Cerebellar nuclear complex (tissue), 1 donor: ENCODE measurements around the gene VWA8.
"Not testable (repeated sequence)": the region's sequence is repeated elsewhere in the genome, so short reads cannot be mapped to it uniquely, and the experiment has no call there.

Experiments
- DNase-seq, 2 experiments: peaks; one replicate each; lab custom pipeline; 2025; lab: John Stamatoyannopoulos, UW

The VWA8 gene

DNA sequence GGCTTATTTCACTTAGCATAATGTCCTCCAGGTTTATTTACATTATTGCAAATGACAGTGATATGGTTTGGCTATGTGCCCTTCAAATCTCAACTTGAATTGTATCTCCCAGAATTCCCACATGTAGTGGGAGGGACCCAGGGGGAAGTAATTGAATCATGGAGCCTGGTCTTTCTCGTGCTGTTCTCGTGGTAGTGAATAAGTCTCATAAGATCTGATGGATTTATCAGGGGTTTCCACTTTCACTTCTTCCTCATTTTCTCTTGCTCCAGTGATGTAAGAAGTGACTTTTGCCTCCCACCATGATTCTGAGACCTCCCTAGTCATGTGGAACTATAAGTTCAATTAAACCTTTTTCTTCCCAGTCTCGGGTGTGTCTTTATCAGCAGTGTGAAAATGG, 109.6 kb downstream of the VWA8 start:
- DNase-seq, result no peak

DNA sequence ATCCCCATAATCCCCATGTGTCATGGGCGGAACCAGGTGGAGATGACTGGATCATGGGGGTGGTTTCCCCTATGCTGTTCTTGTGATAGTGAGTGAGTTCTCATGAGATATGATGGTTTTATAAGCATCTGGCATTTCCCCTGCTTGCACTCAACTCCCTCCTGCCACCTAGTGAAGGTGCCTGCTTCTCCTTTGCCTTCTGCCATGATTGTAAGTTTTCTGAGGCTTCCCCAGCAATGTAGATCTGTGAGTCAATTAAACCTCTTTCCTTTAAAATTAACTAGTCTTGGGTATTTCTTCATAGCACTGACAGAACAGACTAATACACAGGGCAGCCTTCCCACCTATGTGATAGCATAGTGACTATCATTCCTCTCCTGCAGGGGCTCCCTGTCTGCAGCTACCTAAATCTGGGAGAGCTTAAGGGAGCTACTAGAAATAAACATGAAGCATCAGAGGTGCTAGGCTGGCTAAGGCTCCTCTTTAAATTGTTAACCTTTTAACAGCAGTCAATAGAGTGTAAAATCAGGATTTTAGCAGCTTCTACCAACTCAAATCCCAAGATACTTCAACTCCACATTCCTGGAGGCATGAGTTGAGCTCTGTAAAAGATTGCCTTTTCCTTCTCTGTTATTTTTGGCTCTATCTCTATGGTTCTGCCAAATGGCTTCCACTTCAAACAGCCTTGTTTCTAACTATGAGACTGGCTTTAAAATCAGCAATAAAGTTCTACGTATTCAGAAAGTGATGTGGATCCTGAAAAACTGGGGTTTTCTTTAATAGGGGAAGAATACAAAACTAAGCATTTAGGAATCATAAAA, 112.3 kb downstream of the VWA8 start:
- no peak for DNase-seq

- DNase-seq, result no peak
Measured at GRCh38 chr13:41847216-41847615, 113.7 kb downstream of the VWA8 start.

- DNase-seq, result no peak
Measured at GRCh38 chr13:41842036-41842620, 118.8 kb downstream of the VWA8 start.

DNA sequence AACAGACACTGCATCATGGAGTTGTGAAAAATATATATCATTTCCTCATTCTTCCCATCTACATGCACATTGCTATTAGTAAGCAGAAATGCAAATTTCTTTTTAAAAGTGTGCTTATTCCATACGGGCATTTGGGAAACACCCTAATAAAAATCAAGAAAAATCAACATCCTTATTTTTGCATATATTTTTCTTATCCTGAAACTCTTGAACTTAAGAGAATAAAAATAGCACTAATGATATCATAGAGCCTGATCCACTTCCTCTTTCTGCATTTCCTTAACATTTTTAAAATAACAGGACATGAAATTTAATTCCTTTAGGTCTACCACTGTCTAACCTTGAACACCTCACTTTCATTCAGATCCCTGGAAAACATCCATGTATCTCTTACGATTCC, 123.3 kb downstream of the VWA8 start:
- DNase-seq, result no peak

DNA sequence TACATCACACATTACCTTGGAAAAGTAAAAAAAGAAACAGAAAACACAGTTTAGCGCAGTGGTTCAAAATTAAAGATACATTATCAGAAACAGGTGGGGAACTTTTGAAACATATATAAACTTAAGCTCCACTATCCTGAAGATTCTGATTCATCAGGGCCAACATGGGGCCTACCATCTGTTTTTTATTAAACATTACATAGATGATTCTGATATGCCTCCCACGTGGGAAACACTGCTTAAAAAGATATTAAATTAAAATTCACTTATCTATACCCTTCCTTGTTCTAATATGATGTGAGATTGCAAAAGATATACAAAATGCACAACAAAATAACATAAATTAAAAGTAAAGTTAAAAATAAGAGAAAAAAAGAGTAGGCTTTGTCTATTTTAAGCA, 125.0 kb downstream of the VWA8 start:
- no peak for DNase-seq

GRCh38 chr13:41834697-41835096, 126.2 kb downstream of the VWA8 start:
- not testable (repeated sequence) for DNase-seq

GRCh38 chr13:41833831-41834230, 127.1 kb downstream of the VWA8 start:
- DNase-seq, result no peak

DNA sequence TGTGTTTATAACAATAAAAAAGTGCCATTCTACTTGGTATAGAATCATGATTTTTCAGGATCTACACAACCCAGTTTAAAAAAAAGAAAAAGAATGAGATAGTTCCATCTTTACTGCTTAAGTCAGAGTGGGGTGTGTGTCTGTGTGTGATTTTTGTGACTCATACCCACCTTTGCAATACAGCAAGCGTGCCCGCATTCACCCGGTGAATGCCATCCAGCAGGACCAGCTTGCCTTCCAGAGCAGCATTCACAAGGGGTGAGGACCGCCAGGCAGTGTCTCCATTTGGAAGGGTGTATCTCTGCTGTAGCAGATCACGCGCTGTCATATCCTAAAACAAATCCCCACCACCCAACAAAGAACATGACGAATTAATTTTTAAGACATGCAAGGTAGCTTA, 127.7 kb downstream of the VWA8 start:
- no peak for DNase-seq

GRCh38 chr13:41827507-41828213, 133.2 kb downstream of the VWA8 start:
- no peak for DNase-seq

DNA sequence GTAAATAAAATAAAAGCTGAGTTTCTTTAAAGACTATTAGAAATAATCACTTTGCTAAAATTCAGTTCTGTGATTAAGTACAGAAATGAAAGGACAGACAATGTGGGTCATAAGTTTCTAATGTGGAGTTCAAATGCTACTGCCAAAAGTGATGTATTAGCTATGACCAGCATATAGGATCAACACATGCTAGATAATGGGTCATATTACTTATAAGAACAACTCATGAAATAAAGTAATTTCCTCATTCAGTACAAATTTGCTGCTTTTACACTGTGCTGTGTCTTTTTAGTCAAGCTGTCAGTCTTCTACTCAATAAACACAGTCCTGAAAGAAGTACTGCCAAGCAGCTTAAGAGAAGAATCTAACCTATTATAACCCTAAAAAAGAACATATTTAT, 135.2 kb downstream of the VWA8 start:
- DNase-seq, result no peak

DNA sequence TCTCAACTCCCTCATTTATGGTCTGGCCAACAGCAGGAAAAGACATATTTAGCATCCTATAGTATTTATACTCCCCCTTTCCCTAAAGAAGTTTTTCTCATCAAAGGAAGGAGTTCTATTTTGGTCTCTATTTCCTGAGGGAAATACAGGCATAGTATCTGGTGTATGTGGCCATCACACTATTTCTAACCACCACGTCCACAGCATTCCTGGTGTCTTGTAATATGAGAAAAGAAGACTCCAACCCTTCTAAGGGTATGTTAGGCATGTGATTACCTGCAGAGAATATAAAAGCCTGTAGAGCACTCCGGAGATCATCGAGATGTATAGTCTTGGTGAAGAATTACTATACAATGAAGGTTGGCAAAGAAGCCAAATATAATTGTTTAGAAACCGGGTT, 137.4 kb downstream of the VWA8 start:
- no peak for DNase-seq

DNA sequence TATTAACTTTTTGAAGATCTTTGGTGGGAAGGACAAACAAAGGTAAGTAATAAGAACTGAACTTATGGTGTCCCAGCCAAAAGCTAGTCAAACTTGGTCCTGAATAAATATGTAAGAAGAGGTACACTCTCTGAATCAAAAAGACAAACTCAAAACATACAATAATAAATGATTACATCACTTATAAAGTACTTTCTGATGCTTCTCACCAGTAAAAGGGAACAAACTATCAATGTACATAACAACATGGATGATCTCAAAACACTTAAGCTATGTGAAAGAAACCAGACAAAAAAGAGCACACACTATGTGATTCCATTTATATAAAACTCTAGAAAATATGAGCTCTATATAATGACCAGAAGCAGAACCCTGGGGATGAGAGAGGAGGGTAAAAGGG, 138.3 kb downstream of the VWA8 start:
- no peak for DNase-seq

GRCh38 chr13:41821238-41821594, 139.7 kb downstream of the VWA8 start:
- DNase-seq, result no peak

- no peak for DNase-seq
Measured at GRCh38 chr13:41820581-41821237, 140.2 kb downstream of the VWA8 start.

DNA sequence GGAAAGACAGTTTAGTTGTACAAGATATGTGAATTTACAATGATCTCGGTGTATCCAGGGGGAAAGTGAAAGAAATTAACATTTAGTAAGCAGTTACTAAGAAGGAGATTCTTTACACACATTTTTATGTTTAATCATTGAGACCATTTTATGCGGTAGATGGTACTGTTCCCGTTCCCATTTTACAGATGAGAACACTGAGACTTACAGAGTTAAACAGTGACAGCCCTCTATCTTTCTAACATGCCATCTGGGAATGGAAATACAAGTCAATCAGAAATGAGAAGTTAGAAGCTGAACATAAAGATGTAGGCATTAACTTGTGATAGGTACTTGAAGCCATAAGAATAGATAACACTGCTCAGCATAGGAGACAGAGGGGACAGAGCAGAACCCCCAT, 144.9 kb downstream of the VWA8 start:
- DNase-seq, result no peak

- no peak for DNase-seq
Measured at GRCh38 chr13:41813426-41813825, 147.5 kb downstream of the VWA8 start.

GRCh38 chr13:41812851-41813250, 148.1 kb downstream of the VWA8 start:
- no peak for DNase-seq

DNA sequence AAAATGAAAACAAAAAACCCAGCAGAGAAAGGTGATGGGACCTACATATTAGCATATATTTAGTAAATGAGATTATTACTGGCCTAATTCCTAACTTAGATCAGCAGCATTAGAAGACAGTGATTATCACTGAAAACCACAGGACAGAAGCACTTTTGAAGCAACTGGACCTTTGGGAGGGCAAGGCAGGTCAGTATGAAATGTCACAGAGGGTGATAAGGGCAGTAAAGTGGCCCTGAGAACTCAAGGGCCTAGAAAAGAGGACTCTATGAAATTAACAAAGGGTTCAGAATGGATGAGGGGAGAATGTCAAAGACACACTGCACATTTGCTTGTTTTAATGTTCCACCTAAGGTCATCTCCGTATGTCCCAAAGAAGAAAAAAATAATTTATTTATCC, 148.7 kb downstream of the VWA8 start:
- DNase-seq, result no peak

DNA sequence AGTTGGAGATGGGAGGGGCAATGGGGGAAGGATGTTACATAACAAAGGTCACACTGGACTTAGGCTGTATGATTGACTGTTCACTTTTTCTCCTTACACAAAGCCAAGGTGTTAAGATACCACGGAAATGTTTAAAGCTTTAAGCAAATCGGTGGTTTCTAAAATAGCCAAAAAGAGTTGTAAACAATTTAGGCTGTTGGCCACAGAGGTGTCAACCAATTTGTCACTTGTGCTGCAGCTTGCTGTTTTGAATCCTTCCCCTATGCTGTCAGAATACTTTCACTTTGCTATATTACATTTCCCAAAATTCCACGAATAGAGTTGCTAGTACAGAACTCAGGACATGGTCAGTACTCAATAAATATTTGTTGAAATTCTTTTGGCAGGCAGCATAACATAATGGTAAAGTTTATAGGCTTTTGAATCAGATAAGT, 149.3 kb downstream of the VWA8 start:
- no peak for DNase-seq

DNA sequence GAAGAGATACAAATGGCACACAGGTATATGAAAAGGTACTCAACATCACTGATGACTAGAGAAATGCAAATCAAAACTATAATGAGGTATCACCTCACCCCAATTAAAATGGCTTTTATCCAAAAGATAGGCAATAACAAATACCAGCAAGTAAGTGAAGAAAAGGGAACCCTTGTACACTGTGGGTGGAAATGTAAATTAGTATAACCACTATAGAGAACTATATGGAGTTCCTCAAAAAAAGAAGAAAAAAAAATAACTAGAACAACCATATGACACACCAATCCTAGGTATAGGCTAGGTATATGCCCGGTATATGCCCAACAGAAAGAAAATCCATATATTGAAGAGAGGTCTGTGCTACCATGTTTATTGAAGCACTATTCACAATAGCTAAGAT, 150.9 kb downstream of the VWA8 start:
- DNase-seq, result no peak

GRCh38 chr13:41803445-41803735, 157.5 kb downstream of the VWA8 start:
- DNase-seq, result not testable (repeated sequence)
